ENCODE results near the gene NEK3.

GRCh38 chr13:52103386-52103785 is 56.0 kb downstream of the NEK3 start:
- TF ChIP-seq, protein P1, sequence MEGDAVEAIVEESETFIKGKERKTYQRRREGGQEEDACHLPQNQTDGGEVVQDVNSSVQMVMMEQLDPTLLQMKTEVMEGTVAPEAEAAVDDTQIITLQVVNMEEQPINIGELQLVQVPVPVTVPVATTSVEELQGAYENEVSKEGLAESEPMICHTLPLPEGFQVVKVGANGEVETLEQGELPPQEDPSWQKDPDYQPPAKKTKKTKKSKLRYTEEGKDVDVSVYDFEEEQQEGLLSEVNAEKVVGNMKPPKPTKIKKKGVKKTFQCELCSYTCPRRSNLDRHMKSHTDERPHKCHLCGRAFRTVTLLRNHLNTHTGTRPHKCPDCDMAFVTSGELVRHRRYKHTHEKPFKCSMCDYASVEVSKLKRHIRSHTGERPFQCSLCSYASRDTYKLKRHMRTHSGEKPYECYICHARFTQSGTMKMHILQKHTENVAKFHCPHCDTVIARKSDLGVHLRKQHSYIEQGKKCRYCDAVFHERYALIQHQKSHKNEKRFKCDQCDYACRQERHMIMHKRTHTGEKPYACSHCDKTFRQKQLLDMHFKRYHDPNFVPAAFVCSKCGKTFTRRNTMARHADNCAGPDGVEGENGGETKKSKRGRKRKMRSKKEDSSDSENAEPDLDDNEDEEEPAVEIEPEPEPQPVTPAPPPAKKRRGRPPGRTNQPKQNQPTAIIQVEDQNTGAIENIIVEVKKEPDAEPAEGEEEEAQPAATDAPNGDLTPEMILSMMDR (IDR thresholded peaks at IDR 0.05) = no peak
- TF ChIP-seq POLR2A (IDR thresholded peaks at IDR 0.05) = no peak
